Measurements from ENCODE around the gene DOCK7.

- TF ChIP-seq EED (CRISPR knock-in tag; IDR thresholded peaks at IDR 0.05) (no peak), RFX1 (IDR thresholded peaks at IDR 0.05) (no peak), ZNF230 (CRISPR knock-in tag; IDR thresholded peaks at IDR 0.05) (no peak), ZBTB34 (CRISPR knock-in tag; IDR thresholded peaks at IDR 0.05) (no peak), GATAD2A (CRISPR knock-in tag; IDR thresholded peaks at IDR 0.05) (no peak), SUZ12 (IDR thresholded peaks at IDR 0.05; ENCODE audit: low read depth, low read length) (no peak), BATF2 (CRISPR knock-in tag; IDR thresholded peaks at IDR 0.05) (no peak), ZNF232 (CRISPR knock-in tag; IDR thresholded peaks at IDR 0.05; ENCODE audit: borderline replicate concordance) (no peak), ZBTB44 (CRISPR knock-in tag; IDR thresholded peaks at IDR 0.05) (no peak)
- TF ChIP-seq, protein P1, sequence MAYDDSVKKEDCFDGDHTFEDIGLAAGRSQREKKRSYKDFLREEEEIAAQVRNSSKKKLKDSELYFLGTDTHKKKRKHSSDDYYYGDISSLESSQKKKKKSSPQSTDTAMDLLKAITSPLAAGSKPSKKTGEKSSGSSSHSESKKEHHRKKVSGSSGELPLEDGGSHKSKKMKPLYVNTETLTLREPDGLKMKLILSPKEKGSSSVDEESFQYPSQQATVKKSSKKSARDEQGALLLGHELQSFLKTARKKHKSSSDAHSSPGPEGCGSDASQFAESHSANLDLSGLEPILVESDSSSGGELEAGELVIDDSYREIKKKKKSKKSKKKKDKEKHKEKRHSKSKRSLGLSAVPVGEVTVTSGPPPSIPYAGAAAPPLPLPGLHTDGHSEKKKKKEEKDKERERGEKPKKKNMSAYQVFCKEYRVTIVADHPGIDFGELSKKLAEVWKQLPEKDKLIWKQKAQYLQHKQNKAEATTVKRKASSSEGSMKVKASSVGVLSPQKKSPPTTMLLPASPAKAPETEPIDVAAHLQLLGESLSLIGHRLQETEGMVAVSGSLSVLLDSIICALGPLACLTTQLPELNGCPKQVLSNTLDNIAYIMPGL (CRISPR knock-in tag; IDR thresholded peaks at IDR 0.05; ENCODE audit: borderline replicate concordance in 1 of 2, low read depth in 1 of 2), result no peak
These were observed 254.1 kb downstream of the DOCK7 start for GRCh38 chr1:62433861-62434617.

Data from HepG2 (cell line).